ENCODE results near the gene NMT1.

DNA sequence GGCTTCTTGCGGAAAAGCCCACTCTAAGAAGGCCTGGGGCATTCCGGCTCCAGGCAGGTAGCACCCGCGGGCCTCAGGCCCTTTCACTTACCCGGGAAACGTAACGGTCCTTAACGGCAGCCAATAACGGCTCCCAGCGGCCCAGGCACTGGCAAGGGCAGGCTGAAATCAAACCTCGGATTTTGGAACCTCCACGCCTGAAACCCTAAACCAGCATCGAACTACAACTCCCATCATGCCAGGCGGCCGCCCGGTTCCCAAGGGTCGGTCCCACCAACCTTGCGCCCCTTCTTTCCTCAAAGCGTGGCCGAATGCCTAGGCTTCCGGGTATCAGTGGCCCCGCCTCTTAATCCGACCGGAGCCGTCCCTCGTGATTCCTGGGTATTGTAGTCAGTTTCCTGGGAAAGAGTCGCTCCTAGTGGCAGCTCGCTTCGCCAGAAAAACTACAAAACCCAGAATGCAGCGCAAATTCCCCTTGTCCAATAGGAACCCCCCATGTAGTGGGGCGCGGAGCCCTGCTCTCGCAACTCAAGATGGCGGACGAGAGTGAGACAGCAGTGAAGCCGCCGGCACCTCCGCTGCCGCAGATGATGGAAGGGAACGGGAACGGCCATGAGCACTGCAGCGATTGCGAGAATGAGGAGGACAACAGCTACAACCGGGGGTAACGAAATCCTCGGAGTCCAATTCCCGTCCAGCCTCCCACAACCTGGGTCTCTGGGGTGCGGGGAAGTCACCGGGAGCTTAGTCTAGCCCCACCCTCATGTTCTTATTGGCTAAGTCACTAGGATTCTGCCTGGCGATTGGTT is at the start of gene NMT1:
- TF ChIP-seq EZH2 (IDR thresholded peaks at IDR 0.05; ENCODE audit: borderline replicate concordance, low read depth, low read length, severe bottlenecking): no peak
- TF ChIP-seq, protein P1, sequence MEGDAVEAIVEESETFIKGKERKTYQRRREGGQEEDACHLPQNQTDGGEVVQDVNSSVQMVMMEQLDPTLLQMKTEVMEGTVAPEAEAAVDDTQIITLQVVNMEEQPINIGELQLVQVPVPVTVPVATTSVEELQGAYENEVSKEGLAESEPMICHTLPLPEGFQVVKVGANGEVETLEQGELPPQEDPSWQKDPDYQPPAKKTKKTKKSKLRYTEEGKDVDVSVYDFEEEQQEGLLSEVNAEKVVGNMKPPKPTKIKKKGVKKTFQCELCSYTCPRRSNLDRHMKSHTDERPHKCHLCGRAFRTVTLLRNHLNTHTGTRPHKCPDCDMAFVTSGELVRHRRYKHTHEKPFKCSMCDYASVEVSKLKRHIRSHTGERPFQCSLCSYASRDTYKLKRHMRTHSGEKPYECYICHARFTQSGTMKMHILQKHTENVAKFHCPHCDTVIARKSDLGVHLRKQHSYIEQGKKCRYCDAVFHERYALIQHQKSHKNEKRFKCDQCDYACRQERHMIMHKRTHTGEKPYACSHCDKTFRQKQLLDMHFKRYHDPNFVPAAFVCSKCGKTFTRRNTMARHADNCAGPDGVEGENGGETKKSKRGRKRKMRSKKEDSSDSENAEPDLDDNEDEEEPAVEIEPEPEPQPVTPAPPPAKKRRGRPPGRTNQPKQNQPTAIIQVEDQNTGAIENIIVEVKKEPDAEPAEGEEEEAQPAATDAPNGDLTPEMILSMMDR (IDR thresholded peaks at IDR 0.05; ENCODE audit: borderline replicate concordance, extremely low read depth, low read length, poor library complexity, severe bottlenecking): no peak
